ENCODE data around the gene ZMIZ1. TPM values are rescaled to one million over a fixed set of nuclear protein-coding genes. Genes with fewer than 3 reads are reported as not detected.

Gene ZMIZ1
- polyA plus RNA-seq, 1 donor from 2014 or later, result 26.8 TPM

DNA sequence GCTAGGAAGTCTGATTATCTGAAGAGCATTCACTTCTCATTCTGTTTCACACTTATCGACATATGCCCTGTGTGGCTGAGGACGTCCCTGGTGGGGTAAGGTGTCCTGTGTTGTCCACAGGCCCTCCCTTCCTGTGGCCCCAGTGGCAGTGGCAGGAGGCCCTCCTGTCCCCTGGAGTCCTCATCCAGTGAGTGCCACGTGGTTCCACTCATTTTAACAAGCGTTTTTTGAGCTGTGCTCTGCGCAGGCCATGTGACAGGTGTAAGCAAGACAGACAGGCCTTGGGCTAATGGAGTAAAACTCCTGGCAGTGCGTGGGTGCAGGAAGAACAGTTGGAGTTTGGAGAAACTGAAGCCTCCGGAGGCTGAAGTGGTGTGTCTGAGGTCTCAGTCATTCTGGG, 239.2 kb downstream of the ZMIZ1 start:
- TF ChIP-seq EZH2 (IDR thresholded peaks at IDR 0.05; ENCODE audit: borderline replicate concordance, insufficient read depth, low read length, poor library complexity, severe bottlenecking), result no peak
- TF ChIP-seq TAF1 (IDR thresholded peaks at IDR 0.05; ENCODE audit: low read depth), result no peak
- TF ChIP-seq EP300 (conservative IDR thresholded peaks at IDR 0.05; ENCODE audit: poor library complexity, severe bottlenecking), result no peak
- TF ChIP-seq MXI1 (conservative IDR thresholded peaks at IDR 0.05; ENCODE audit: poor library complexity, severe bottlenecking), result no peak
- TF ChIP-seq SMC3 (conservative IDR thresholded peaks at IDR 0.05; ENCODE audit: poor library complexity), result no peak
- TF ChIP-seq, protein P1, sequence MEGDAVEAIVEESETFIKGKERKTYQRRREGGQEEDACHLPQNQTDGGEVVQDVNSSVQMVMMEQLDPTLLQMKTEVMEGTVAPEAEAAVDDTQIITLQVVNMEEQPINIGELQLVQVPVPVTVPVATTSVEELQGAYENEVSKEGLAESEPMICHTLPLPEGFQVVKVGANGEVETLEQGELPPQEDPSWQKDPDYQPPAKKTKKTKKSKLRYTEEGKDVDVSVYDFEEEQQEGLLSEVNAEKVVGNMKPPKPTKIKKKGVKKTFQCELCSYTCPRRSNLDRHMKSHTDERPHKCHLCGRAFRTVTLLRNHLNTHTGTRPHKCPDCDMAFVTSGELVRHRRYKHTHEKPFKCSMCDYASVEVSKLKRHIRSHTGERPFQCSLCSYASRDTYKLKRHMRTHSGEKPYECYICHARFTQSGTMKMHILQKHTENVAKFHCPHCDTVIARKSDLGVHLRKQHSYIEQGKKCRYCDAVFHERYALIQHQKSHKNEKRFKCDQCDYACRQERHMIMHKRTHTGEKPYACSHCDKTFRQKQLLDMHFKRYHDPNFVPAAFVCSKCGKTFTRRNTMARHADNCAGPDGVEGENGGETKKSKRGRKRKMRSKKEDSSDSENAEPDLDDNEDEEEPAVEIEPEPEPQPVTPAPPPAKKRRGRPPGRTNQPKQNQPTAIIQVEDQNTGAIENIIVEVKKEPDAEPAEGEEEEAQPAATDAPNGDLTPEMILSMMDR (IDR thresholded peaks at IDR 0.05; ENCODE audit: poor library complexity, severe bottlenecking), result no peak
- H3K4me2 ChIP-seq (ENCODE audit: low read length), result no peak overlapping the region
- H3K9ac ChIP-seq (ENCODE audit: low read length), result no peak overlapping the region
- no peak overlapping the region for H2AFZ ChIP-seq (ENCODE audit: low read depth, low read length)
- H3K36me3 ChIP-seq (ENCODE audit: insufficient read depth, low read length), result peaks cover 3% of the 10 kb centered on the region
- no peak overlapping the region for H3K4me3 ChIP-seq (ENCODE audit: low read length)
- H3K27ac ChIP-seq (ENCODE audit: low read length), result no peak overlapping the region
- H3K9me2 ChIP-seq (ENCODE audit: insufficient read depth, low read length), result no peaks in the 10 kb centered on the region
- no peaks in the 10 kb centered on the region for H3F3A ChIP-seq (ENCODE audit: insufficient read depth, low read length, poor library complexity, severe bottlenecking)
- H4K20me1 ChIP-seq (ENCODE audit: insufficient read depth), result no peaks in the 10 kb centered on the region
- no peaks in the 10 kb centered on the region for H3K27me3 ChIP-seq (ENCODE audit: insufficient read depth, low read depth, low read length)
- H3K79me2 ChIP-seq (replicated peaks; ENCODE audit: insufficient read depth, low read length), result no peaks in the 10 kb centered on the region
- no peaks in the 10 kb centered on the region for H3K9me3 ChIP-seq (ENCODE audit: low read length)

DNA sequence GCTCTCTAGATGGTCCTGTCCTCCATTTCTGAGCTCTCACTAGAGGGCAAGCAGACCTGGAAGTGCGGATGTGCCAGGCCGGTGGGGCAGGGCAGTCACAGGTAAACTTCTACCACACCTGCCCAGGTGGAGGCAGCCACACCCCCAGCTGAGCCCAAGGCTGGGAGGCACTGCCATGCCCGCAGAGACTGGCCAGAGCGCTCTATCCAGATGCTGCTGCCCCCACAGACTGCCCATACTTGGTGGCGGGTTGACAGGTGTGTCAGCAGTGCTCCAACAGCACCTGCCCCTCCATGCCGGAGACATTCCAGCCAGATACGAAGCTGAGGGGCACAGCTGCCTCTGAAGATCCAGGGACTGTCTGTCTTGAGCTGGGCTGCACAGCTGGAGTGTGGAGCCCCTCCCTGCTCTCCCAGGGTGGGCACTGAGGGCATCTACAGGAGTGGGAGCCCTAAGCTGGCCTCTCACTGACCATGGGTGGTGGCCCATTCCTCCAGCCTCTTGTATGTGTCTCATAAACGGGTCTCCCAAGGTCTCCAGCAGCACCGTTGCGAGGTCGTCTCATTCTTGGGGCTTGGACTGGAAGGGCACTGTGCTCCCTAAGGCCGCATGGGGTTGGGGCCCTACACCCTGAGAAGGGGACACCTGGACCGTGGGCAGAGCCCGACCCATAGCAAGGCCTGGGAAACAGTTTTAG, 240.4 kb downstream of the ZMIZ1 start:
- TF ChIP-seq, protein P2, sequence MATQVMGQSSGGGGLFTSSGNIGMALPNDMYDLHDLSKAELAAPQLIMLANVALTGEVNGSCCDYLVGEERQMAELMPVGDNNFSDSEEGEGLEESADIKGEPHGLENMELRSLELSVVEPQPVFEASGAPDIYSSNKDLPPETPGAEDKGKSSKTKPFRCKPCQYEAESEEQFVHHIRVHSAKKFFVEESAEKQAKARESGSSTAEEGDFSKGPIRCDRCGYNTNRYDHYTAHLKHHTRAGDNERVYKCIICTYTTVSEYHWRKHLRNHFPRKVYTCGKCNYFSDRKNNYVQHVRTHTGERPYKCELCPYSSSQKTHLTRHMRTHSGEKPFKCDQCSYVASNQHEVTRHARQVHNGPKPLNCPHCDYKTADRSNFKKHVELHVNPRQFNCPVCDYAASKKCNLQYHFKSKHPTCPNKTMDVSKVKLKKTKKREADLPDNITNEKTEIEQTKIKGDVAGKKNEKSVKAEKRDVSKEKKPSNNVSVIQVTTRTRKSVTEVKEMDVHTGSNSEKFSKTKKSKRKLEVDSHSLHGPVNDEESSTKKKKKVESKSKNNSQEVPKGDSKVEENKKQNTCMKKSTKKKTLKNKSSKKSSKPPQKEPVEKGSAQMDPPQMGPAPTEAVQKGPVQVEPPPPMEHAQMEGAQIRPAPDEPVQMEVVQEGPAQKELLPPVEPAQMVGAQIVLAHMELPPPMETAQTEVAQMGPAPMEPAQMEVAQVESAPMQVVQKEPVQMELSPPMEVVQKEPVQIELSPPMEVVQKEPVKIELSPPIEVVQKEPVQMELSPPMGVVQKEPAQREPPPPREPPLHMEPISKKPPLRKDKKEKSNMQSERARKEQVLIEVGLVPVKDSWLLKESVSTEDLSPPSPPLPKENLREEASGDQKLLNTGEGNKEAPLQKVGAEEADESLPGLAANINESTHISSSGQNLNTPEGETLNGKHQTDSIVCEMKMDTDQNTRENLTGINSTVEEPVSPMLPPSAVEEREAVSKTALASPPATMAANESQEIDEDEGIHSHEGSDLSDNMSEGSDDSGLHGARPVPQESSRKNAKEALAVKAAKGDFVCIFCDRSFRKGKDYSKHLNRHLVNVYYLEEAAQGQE (IDR thresholded peaks at IDR 0.05; ENCODE audit: borderline replicate concordance), result no peak
- TF ChIP-seq SMC3 (conservative IDR thresholded peaks at IDR 0.05; ENCODE audit: poor library complexity) (no peak), TAF1 (IDR thresholded peaks at IDR 0.05; ENCODE audit: low read depth) (no peak), MXI1 (conservative IDR thresholded peaks at IDR 0.05; ENCODE audit: poor library complexity, severe bottlenecking) (no peak), POLR2AphosphoS5 (IDR thresholded peaks at IDR 0.05) (no peak), RAD21 (conservative IDR thresholded peaks at IDR 0.05) (no peak), EP300 (conservative IDR thresholded peaks at IDR 0.05; ENCODE audit: poor library complexity, severe bottlenecking) (no peak), EZH2 (IDR thresholded peaks at IDR 0.05; ENCODE audit: borderline replicate concordance, insufficient read depth, low read length, poor library complexity, severe bottlenecking) (no peak)
- TF ChIP-seq, protein P1 (IDR thresholded peaks at IDR 0.05; ENCODE audit: poor library complexity, severe bottlenecking), result no peak
- no peaks in the 10 kb centered on the region for H3K27me3 ChIP-seq (ENCODE audit: insufficient read depth, low read depth, low read length)
- no peak overlapping the region for H3K27ac ChIP-seq (ENCODE audit: low read length)
- H3K9me3 ChIP-seq (ENCODE audit: low read length), result no peaks in the 10 kb centered on the region
- H3K79me2 ChIP-seq (replicated peaks; ENCODE audit: insufficient read depth, low read length), result no peaks in the 10 kb centered on the region
- H3K4me2 ChIP-seq (ENCODE audit: low read length), result no peak overlapping the region
- H4K20me1 ChIP-seq (ENCODE audit: insufficient read depth), result no peaks in the 10 kb centered on the region
- no peak overlapping the region for H3K9ac ChIP-seq (ENCODE audit: low read length)
- no peaks in the 10 kb centered on the region for H3K9me2 ChIP-seq (ENCODE audit: insufficient read depth, low read length)
- peaks cover 6% of the 10 kb centered on the region for H3K36me3 ChIP-seq (ENCODE audit: insufficient read depth, low read length)
- no peaks in the 10 kb centered on the region for H3F3A ChIP-seq (ENCODE audit: insufficient read depth, low read length, poor library complexity, severe bottlenecking)
- H2AFZ ChIP-seq (ENCODE audit: low read depth, low read length), result no peak overlapping the region
- H3K4me3 ChIP-seq (ENCODE audit: low read length), result no peak overlapping the region
